IPS DF 19.7 (cell line): ENCODE data around the gene SPPL3.
A peak's percentile ranks its signal among the peaks of the same experiment; 100 is the strongest.
"Not testable (repeated sequence)": the region's sequence is repeated elsewhere in the genome, so short reads cannot be mapped to it uniquely, and the experiment has no call there.

Source experiments
- DNase-seq: peaks from one replicate; pipeline ENCODE4 v3.0.0-alpha.2; 2013; ENCODE audit warnings: low read depth, low spot score

The SPPL3 gene

DNA sequence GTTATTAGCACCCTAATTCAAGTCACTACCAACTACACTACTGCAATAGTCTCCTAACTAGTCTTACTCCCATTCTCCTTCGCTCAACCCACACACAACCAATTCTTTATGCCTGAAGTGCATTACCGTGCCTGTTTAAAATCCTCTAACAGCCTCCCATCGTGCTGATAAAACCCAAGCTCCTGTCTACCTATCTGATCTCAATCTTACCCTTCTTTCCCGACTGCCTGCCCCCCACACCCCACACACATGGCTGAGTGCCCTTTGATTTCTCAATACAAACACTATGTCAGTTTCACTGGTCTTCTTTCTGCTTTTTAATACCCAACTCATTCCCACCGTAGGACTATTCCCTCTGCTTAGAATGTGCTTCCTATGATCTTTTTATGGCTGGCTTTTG, 59.9 kb downstream of the SPPL3 start:
- no peak for DNase-seq

- no peak for DNase-seq
These were observed 60.7 kb downstream of the SPPL3 start for GRCh38 chr12:120843472-120843871.

GRCh38 chr12:120842595-120842994, 61.6 kb downstream of the SPPL3 start:
- no peak for DNase-seq

GRCh38 chr12:120841525-120841924, 62.6 kb downstream of the SPPL3 start:
- no peak for DNase-seq

- DNase-seq, result no peak
These were observed 64.7 kb downstream of the SPPL3 start for GRCh38 chr12:120839503-120839902.

GRCh38 chr12:120838629-120839383, 65.4 kb downstream of the SPPL3 start:
- DNase-seq, result not testable (repeated sequence)

GRCh38 chr12:120836114-120836684, 68.0 kb downstream of the SPPL3 start:
- no peak for DNase-seq

DNA sequence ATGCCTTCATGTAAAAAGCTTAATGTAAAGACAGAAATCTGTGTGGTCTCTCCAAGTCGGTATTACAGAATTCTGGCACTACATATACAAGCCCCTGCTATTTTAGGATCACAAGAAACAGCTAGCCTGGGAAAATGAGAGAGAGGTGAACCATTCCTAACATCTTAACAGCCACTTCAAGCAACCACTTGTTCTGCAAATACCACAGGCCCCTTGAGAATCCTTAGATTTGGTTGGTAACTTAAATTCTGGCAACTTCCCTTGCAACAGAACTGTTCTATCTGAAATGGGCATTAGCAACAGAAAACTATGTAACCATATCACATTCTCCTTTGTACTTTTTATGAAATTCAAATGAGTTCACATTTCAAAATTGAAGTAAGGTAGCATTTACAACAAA, 68.5 kb downstream of the SPPL3 start:
- no peak for DNase-seq

GRCh38 chr12:120835304-120835612, 68.9 kb downstream of the SPPL3 start:
- no peak for DNase-seq

DNA sequence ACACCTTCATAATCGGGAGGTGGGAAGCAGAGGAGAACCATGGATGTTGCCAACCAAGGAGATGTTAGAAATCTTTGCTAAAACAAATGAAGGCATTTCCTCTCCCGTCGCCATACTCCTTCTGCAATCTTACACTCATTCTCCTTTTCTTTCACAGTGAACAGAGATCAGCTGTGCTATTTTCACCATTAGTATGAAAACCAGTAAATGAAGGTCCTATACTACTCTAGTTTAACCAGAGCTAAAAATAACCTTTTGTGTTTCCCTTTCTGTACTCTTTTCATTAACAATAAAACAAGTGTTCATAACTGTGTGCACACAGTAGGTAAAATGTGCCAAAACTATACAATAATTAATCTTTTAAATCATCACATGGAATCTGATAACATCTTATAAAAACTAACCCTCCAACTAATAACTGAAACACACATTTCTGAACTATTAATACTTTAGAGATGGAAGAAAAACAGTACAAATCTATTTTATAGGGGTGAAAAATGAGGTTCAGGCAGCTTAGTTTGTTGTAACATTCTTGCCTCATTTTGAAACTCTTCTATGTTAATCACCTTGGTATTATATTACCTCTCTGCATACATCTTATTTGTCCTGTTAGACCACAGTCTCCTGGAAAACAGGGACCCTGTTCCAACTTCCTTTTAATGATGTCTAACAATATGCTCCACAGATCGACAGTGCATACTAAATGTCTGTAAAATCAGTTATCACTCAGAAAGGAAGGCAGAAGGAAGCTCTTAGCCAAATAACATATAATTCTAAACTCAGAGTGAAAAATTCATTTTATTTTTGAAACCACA, 69.5 kb downstream of the SPPL3 start:
- no peak for DNase-seq

GRCh38 chr12:120833849-120834248, 70.3 kb downstream of the SPPL3 start:
- DNase-seq, result no peak

DNA sequence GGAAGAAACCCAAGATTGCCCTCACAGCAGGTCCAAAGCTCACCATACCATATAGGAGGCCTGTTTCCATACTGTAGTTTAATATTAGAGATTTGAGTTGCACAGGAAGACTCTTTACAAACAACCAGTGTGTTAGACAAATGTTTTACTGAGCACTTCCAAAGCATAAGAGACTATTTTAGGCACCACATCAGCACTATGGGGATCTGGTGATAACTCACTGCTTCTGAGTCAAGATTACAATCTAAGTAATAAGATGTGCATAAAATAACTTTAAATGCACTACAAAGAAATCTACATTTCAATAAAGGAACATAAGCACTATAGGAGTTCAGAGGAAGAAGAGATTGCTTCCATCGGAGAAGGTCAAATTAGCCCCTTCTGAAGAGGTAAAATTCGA, 71.4 kb downstream of the SPPL3 start:
- no peak for DNase-seq

DNA sequence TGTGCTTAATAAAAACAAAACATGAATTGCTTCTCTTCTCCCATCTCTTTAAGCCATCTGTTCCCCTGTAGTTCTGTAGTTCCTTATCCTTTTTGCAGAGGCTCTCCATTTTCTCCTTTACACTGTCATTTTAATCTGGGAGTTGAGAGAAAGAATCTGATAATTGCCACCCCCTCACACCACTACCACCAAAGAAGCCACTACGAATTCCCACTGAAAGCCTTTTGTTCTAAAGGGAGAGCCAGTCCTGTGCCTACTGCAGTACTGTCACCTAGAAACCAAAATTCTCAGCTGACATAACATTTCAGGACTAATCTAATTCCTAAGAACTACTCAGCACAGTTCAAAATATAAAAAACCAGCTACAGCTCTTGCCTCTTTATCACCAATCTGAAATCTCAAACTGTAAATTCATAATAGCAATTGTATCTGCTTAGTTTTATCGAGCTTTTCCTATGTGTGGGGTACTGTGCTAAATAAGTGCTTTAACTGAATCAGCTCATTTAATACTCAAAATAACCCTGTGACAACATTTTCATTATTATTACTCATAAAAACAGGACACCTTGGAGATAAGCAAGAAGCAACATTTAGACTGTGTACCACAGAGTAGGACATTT, 72.4 kb downstream of the SPPL3 start:
- DNase-seq, result no peak

- no peak for DNase-seq
These were observed 73.2 kb downstream of the SPPL3 start for GRCh38 chr12:120830966-120831365.

DNA sequence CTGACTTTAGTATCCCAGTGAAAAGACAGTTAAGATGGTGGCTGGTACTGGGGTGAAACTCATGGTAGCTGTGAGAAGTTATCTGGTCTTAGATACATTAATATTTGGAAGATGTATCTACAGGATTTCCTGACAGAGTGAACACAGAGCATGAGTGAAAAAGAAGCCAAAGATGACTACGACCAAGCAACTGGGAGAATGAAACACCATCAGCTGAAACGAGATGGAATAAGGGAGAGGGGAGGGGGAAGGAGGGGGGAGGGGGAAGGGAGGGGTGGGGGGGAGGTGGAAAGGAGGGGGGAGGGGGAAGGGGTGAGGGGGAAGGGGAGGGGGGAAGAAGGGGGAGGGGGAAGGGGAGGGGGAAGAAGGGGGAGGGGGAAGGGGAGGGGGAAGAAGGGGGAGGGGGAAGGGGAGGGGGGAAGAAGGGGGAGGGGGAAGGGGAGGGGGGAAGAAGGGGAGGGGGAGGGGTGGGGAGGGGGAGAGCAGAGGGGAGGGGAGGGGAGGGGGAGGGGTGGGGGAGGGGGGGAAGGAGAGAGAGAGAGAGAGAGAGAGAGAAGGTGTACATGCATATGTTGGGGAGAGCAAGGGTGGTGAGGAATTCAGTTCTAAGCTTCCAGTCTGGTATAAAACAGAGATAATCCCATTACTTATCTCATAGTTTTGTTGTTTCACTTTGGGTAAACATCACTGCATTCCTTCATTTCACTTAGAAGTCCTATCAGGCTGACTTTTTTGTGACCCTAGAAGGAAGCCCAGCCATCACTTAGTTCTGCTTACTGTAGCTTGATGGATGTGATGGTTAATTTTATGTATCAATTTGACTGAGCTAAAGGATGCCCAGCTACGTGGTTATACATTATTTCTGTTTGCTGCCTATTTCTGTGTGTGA, 73.9 kb downstream of the SPPL3 start:
- no peak for DNase-seq

DNA sequence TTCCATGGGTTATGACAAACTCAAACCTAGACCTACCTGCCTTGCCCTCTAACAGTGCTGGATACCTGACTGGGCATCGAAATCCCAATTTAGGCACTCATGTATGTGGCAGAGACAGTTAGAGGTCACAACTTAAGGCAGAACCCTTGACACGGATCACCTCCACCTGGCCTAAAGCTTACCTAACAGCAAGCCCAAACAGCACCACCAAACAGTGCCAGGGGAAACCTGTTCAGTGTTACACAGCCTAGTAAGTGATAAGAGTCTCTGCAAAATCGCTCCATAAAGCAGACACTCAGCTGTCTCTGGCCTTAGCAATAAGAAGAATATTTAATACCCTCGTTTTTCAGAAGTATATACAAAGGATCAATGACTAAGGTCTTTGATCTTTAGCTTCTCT, 77.8 kb downstream of the SPPL3 start:
- DNase-seq, result no peak

GRCh38 chr12:120825337-120825736, 78.8 kb downstream of the SPPL3 start:
- no peak for DNase-seq

- peak; percentile 20 for DNase-seq
These were observed 81.2 kb downstream of the SPPL3 start for GRCh38 chr12:120822832-120823503.

DNA sequence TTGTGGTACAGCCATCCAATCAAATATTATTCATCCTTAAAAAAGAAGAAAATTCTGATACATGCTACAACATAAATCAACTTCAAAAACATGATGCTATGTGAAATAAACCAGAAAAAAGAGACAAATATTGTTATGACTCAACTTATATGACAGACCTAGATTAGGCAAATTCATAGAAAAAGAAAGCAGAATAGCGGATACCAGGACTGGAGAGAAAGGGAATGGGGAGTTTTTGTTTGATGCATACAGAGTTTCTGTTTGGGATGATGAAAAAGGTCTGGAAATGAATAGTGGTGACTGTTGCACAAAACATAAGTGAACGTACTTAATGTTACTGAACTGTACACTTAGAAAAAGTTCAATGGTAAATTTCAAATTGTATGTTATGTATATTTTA, 82.3 kb downstream of the SPPL3 start:
- no peak for DNase-seq

GRCh38 chr12:120820884-120821510, 83.2 kb downstream of the SPPL3 start:
- no peak for DNase-seq
